Left ventricle myocardium inferior (tissue), 1 donor: ENCODE data around the gene STAC3. TPM values are rescaled to one million over a fixed set of nuclear protein-coding genes. Genes with fewer than 3 reads are reported as not detected.

ENCODE experiments used
- DNase-seq: peaks from one replicate; pipeline ENCODE4 v3.0.0-alpha.2; 2020
- H3K27ac ChIP-seq: fragments of 200-600 bp; replicated peaks from 2 replicates; pipeline ENCODE4 v1.8.0; 2021
- H3K27me3 ChIP-seq: fragments of 200-600 bp; 2 replicates; pipeline ENCODE4 v1.8.0; 2021; ENCODE audit warnings: low read depth
- H3K36me3 ChIP-seq: fragments of 200-600 bp; 2 replicates; pipeline ENCODE4 v1.8.0; 2021
- H3K4me1 ChIP-seq: fragments of 200-600 bp; 2 replicates; pipeline ENCODE4 v1.8.0; 2021
- H3K4me3 ChIP-seq: fragments of 200-600 bp; 2 replicates; pipeline ENCODE4 v1.8.0; 2021; ENCODE audit warnings: mild to moderate bottlenecking, moderate library complexity
- H3K9me3 ChIP-seq: fragments of 200-600 bp; replicated peaks from 2 replicates; pipeline ENCODE4 v1.8.0; 2021
- CTCF ChIP-seq: fragments of 200-600 bp; IDR thresholded peaks from 2 replicates; pipeline ENCODE4 v1.8.0; 2021; ENCODE audit warnings: antibody characterized with exemption, mild to moderate bottlenecking, borderline replicate concordance
- intact Hi-C: fragments of 100-400 bp; cut with micrococcal nuclease; formaldehyde crosslinking; loops from one replicate; pipeline ENCODE4 v1.11.0; 2022
- total RNA-seq: library from RNA; stranded (reverse); fragmentation: NEBNext Ultra II Directional; extraction: Animal tissue kit (Norgen Biotek cat#: 25700); gene quantifications from one replicate; pipeline ENCODE4 v1.2.1, GENCODE V29; 2021
- donor health status: DM: no; HTN: yes; CAD: no; lungs with severe emphysema.

The STAC3 gene
- total RNA-seq, 1 donor from 2014 or later, result 0.69 TPM

- H3K27ac ChIP-seq, result no peak overlapping the region
- intact Hi-C loops, result no loop called here
- H3K4me3 ChIP-seq, result peak overlapping the region; percentile 60
- peaks cover 60% of the 10 kb centered on the region for H3K4me1 ChIP-seq
- TF ChIP-seq CTCF, result peak; percentile 69
- no peaks in the 10 kb centered on the region for H3K36me3 ChIP-seq
- DNase-seq, result no peak
- H3K9me3 ChIP-seq, result no peaks in the 10 kb centered on the region
- H3K27me3 ChIP-seq, result peaks cover 69% of the 10 kb centered on the region
Observed at GRCh38 chr12:57242691-57243454, 8.1 kb downstream of the STAC3 start.

GRCh38 chr12:57242329-57242690 lies 8.7 kb downstream of the STAC3 start:
- intact Hi-C loops, result no loop called here
- Histone ChIP-seq H3K4me3 (peak overlapping the region; percentile 60), H3K36me3 (no peaks in the 10 kb centered on the region), H3K9me3 (no peaks in the 10 kb centered on the region), H3K4me1 (peaks cover 66% of the 10 kb centered on the region), H3K27ac (no peak overlapping the region), H3K27me3 (peaks cover 75% of the 10 kb centered on the region)
- TF ChIP-seq CTCF, result no peak
- peak; percentile 60 for DNase-seq

GRCh38 chr12:57241402-57242310 lies 9.3 kb downstream of the STAC3 start:
- Histone ChIP-seq H3K27ac (no peak overlapping the region), H3K4me1 (peaks cover 72% of the 10 kb centered on the region), H3K9me3 (no peaks in the 10 kb centered on the region), H3K4me3 (no peak overlapping the region), H3K27me3 (peaks cover 81% of the 10 kb centered on the region), H3K36me3 (no peaks in the 10 kb centered on the region)
- no peak for DNase-seq
- intact Hi-C loops, result no loop called here
- no peak for TF ChIP-seq CTCF

GRCh38 chr12:57240926-57241401 lies 10.0 kb downstream of the STAC3 start:
- no peak for TF ChIP-seq CTCF
- no peaks in the 10 kb centered on the region for H3K36me3 ChIP-seq
- DNase-seq, result no peak
- peak overlapping the region; percentile 69 for H3K4me3 ChIP-seq
- intact Hi-C loops, result no loop called here
- H3K27me3 ChIP-seq, result peaks cover 88% of the 10 kb centered on the region
- H3K4me1 ChIP-seq, result peaks cover 72% of the 10 kb centered on the region
- no peak overlapping the region for H3K27ac ChIP-seq
- H3K9me3 ChIP-seq, result no peaks in the 10 kb centered on the region

- Histone ChIP-seq H3K36me3 (no peaks in the 10 kb centered on the region), H3K4me1 (peaks cover 76% of the 10 kb centered on the region), H3K9me3 (no peaks in the 10 kb centered on the region), H3K4me3 (peak overlapping the region; percentile 69), H3K27ac (peak overlapping the region; percentile 83), H3K27me3 (peaks cover 91% of the 10 kb centered on the region)
- TF ChIP-seq CTCF, result no peak
- intact Hi-C loops, result no loop called here
- peak; percentile 49 for DNase-seq
Observed at GRCh38 chr12:57240066-57240921, 10.7 kb downstream of the STAC3 start.
